ENCODE data around the gene ANKRD66. TPM values are rescaled to one million over a fixed set of nuclear protein-coding genes. Genes with fewer than 3 reads are reported as not detected.

ANKRD66 gene
- total RNA-seq, 1 experiment from 2014 or later: not detected

- Histone ChIP-seq H3T11ph (ENCODE audit: low read length) (no peak within 1 kb of the TSS), H2BK5ac (ENCODE audit: insufficient read length, low read length) (no peak within 1 kb of the TSS), H4K91ac (ENCODE audit: insufficient read length, low read depth, low read length) (no peak within 1 kb of the TSS), H4K5ac (ENCODE audit: insufficient read length, low read depth, low read length) (no peak within 1 kb of the TSS), H3K4me2 (ENCODE audit: insufficient read depth, insufficient read length, low read length) (no peak within 1 kb of the TSS), H4K20me1 (ENCODE audit: control insufficient read depth, insufficient read depth, insufficient read length) (no peaks in the 10 kb centered on the region), H3K4me1 (ENCODE audit: insufficient read depth, low read length) (no peaks in the 10 kb centered on the region), H2BK20ac (ENCODE audit: low read depth, low read length, poor library complexity, severe bottlenecking) (no peak within 1 kb of the TSS), H2BK120ac (ENCODE audit: low read depth, low read length, poor library complexity, severe bottlenecking) (no peak within 1 kb of the TSS), H3K23me2 (ENCODE audit: insufficient read length, low read depth, low read length, poor library complexity, severe bottlenecking) (no peaks in the 10 kb centered on the region), H3K56ac (ENCODE audit: insufficient read length, low read depth, low read length) (no peak within 1 kb of the TSS), H3K18ac (ENCODE audit: insufficient read length, low read depth, low read length) (no peak within 1 kb of the TSS), H2BK12ac (ENCODE audit: insufficient read length, low read depth, low read length) (no peak within 1 kb of the TSS), H3K9ac (ENCODE audit: extremely low read depth, insufficient read length, low read length) (no peak within 1 kb of the TSS), H4K8ac (replicated peaks; ENCODE audit: insufficient read length, low read depth, low read length) (no peak within 1 kb of the TSS), H3K4ac (ENCODE audit: low read depth, low read length) (no peak within 1 kb of the TSS), H3K14ac (ENCODE audit: insufficient read depth, low read length) (no peak within 1 kb of the TSS), H2AK5ac (ENCODE audit: insufficient read length, low read length) (no peak within 1 kb of the TSS), H2AFZ (ENCODE audit: low read length) (no peak within 1 kb of the TSS), H3K79me2 (ENCODE audit: insufficient read depth, low read length) (no peaks in the 10 kb centered on the region), H3K27ac (ENCODE audit: insufficient read length, low read depth, low read length) (no peak within 1 kb of the TSS), H2BK15ac (ENCODE audit: low read depth, low read length) (no peak within 1 kb of the TSS), H3K23ac (ENCODE audit: insufficient read length, low read depth, low read length) (no peak within 1 kb of the TSS), H3K79me1 (ENCODE audit: insufficient read depth, low read depth, low read length, poor library complexity, severe bottlenecking) (no peaks in the 10 kb centered on the region), H3K27me3 (ENCODE audit: insufficient read depth, low read length) (no peaks in the 10 kb centered on the region), H3K9me3 (ENCODE audit: control insufficient read depth, low read depth, low read length) (no peaks in the 10 kb centered on the region)
- no peak for TF ChIP-seq CTCF (conservative IDR thresholded peaks at IDR 0.05)
- Mint-ChIP-seq H3K27me3 (ENCODE audit: low read depth) (no peaks in the 10 kb centered on the region), H3K27ac (no peak within 1 kb of the TSS), H3K9me3 (no peaks in the 10 kb centered on the region), H3K4me1 (no peaks in the 10 kb centered on the region), H3K4me3 (no peak within 1 kb of the TSS), H3K36me3 (ENCODE audit: insufficient read depth in 1 of 3, low read depth in 3 of 3) (no peaks in the 10 kb centered on the region)
- WGBS (ENCODE audit: extremely low coverage, insufficient read length, low lambda C conversion rate): no CpG with 5 or more reads among the region's 8 CpGs
- no peak for DNase-seq
Observed at GRCh38 chr6:46793138-46793537, 46.4 kb downstream of the ANKRD66 start, which contains the start of gene MEP1A. TSS of gene MEP1A (plus strand) at chr6:46793389. CDS start at chr6:46793399, 10 bp downstream.
